SW 1271 (cell line): ENCODE measurements around the gene ITGAD.
A peak's percentile ranks its signal among the peaks of the same experiment; 100 is the strongest.
"Not testable (repeated sequence)": the region's sequence is repeated elsewhere in the genome, so short reads cannot be mapped to it uniquely, and the experiment has no call there.

ENCODE experiments used
- DNase-seq, 2 experiments: peaks; one replicate each; lab custom pipeline; 2025; lab: John Stamatoyannopoulos, UW

The ITGAD gene

GRCh38 chr16:31403590-31404352 is 10.6 kb downstream of the ITGAD start:
- no peak for DNase-seq

- peak in 1 of 2 experiments; percentile 34 for DNase-seq
These were observed 11.4 kb downstream of the ITGAD start for GRCh38 chr16:31404353-31405064.

- no peak for DNase-seq
These were observed 14.3 kb downstream of the ITGAD start for GRCh38 chr16:31407406-31407805.

GRCh38 chr16:31409433-31409832 is 16.3 kb downstream of the ITGAD start:
- peak; percentile 23 to 32 for DNase-seq

GRCh38 chr16:31410082-31410481 is 16.9 kb downstream of the ITGAD start:
- DNase-seq = no peak

GRCh38 chr16:31411024-31411844 is 18.1 kb downstream of the ITGAD start:
- no peak for DNase-seq

GRCh38 chr16:31412750-31413149 is 19.6 kb downstream of the ITGAD start:
- DNase-seq = no peak

- DNase-seq = no peak
These were observed 20.2 kb downstream of the ITGAD start for GRCh38 chr16:31413381-31413780.

GRCh38 chr16:31413943-31414342 is 20.8 kb downstream of the ITGAD start:
- no peak for DNase-seq

GRCh38 chr16:31414706-31415105 is 21.6 kb downstream of the ITGAD start:
- no peak for DNase-seq

- DNase-seq = no peak
These were observed 23.2 kb downstream of the ITGAD start for GRCh38 chr16:31416371-31416770.

- not testable (repeated sequence) for DNase-seq
These were observed 23.9 kb downstream of the ITGAD start for GRCh38 chr16:31417036-31417435.

- DNase-seq = no peak
These were observed 24.8 kb downstream of the ITGAD start for GRCh38 chr16:31417916-31418315.

GRCh38 chr16:31420037-31420436 is 26.9 kb downstream of the ITGAD start:
- no peak for DNase-seq

- DNase-seq = no peak
These were observed 28.5 kb downstream of the ITGAD start for GRCh38 chr16:31421587-31421986.

- no peak for DNase-seq
These were observed 30.1 kb downstream of the ITGAD start for GRCh38 chr16:31423241-31423640.

GRCh38 chr16:31423801-31424200 is 30.7 kb downstream of the ITGAD start:
- no peak for DNase-seq

GRCh38 chr16:31427441-31428278 is 34.5 kb downstream of the ITGAD start:
- peak in 1 of 2 experiments; percentile 41 for DNase-seq

GRCh38 chr16:31428279-31428597 is 35.1 kb downstream of the ITGAD start, which contains the start of gene COX6A2:
Gene COX6A2, minus strand, starts transcription at chr16:31428360. Its CDS starts 35 bp downstream, at chr16:31428325.
- DNase-seq = no peak

- DNase-seq = no peak
These were observed 35.6 kb downstream of the ITGAD start for GRCh38 chr16:31428638-31429247.

GRCh38 chr16:31429314-31429713 is 36.2 kb downstream of the ITGAD start:
- DNase-seq = no peak
